K562 (cell line): ENCODE measurements around the gene IGLL1. TPM values are rescaled to one million over a fixed set of nuclear protein-coding genes. Genes with fewer than 3 reads are reported as not detected.
A peak's percentile ranks its signal among the peaks of the same experiment; 100 is the strongest.

ENCODE experiments used
- ATF7 ChIP-seq: fragments of 450-650 bp; IDR thresholded peaks from 2 replicates; pipeline ENCODE4 v1.7.1; 2014; ENCODE audit warnings: mild to moderate bottlenecking, moderate library complexity
- CREM ChIP-seq: IDR thresholded peaks from 2 replicates; pipeline ENCODE4 v1.6.1; 2014; ENCODE audit warnings: antibody characterized with exemption, low read depth
- CTBP1 ChIP-seq: fragments of 450-650 bp; IDR thresholded peaks from 2 replicates; pipeline ENCODE4 v1.6.1; 2016; ENCODE audit warnings: borderline replicate concordance
- JUN ChIP-seq, 2 experiments: sonication (generic) in 1 of 2; formaldehyde crosslinking in 1 of 2; IDR thresholded peaks; 2 replicates each; pipeline versions ENCODE4 v1.6.1 to v1.8.0; 2012 to 2022; ENCODE audit warnings: borderline replicate concordance in 2 of 2, mild to moderate bottlenecking in 2 of 2, improper control_type of control experiment in 1 of 2, low read depth in 1 of 2, low read length in 1 of 2, missing genetic modification reagents in 1 of 2
- PHB2 ChIP-seq: fragments of 450-650 bp; IDR thresholded peaks from 2 replicates; pipeline ENCODE4 v1.6.1; 2017; ENCODE audit warnings: low read depth
- POLR2AphosphoS2 ChIP-seq: IDR thresholded peaks from 2 replicates; pipeline ENCODE4 v1.6.1; 2012; ENCODE audit warnings: low read length, improper control_type of control experiment
- polyA plus RNA-seq, 8 experiments: library from polyadenylated mRNA; depleted of rRNA in 4 of 8; stranded (reverse) in 5 of 8; unstranded in 3 of 8; fragments of >200 nt; fragmentation: Nextera tagmentation in 2 of 8; fragmentation: Illumina TruSeq in 1 of 8; extraction: Ambion mirVana in 2 of 8; extraction: Trizol in 1 of 8; gene quantifications; 2 replicates each; pipeline versions ENCODE4 v1.2.1 to v1.2.3, GENCODE V29; 2011 to 2014; ENCODE audit warnings: inconsistent platforms in 1 of 8, missing spikeins in 1 of 8
- total RNA-seq, 7 experiments: library from RNA; depleted of rRNA in 6 of 7; stranded (reverse); fragments of >200 nt in 6 of 7; fragmentation: Illumina TruSeq in 2 of 7; extraction: Trizol in 2 of 7; gene quantifications; 2 replicates each; pipeline versions ENCODE4 v1.2.1 to v1.2.3, GENCODE V29; 2011 to 2021; ENCODE audit warnings: low replicate concordance in 1 of 7
- TF ChIP-seq, protein P1 (sequence below): sonication (generic); formaldehyde crosslinking; IDR thresholded peaks from 2 replicates; pipeline ENCODE4 v1.8.1; 2023; ENCODE audit warnings: missing genetic modification reagents, mild to moderate bottlenecking, borderline replicate concordance

IGLL1 gene
- total and polyA plus RNA-seq, 9 of the 15 experiments (the other 6 are each of a cell fraction or from before 2014, with no cell fraction given) = 0.10 to 0.32 (median 0.20) TPM; not detected in 6

DNA sequence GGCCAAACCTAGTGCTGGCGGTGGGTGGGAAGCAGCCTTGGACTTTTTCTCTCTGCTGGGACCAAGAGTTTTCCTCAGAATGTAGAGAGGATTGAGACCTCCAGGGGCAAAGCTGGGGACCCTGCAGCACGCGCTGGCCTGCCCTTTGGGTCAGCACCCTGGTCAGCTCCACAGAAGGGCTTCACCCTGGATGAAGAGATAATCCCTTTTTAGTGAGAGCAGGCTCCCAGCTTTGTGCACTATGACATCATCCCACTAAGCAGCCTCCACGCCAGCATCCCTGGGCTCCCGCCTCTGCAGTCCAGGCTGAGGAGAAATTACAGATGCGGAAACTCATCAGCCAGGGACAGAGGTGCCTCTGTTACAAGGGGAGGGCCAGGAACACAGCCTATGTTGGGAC, 28.5 kb upstream of the IGLL1 start (continued):
- peak; percentile 59; the same call in 1 of the 2 replicates for TF ChIP-seq JUN (IDR thresholded peaks at IDR 0.05; ENCODE audit: borderline replicate concordance, low read depth, low read length)
- no peak for TF ChIP-seq JUN (CRISPR knock-in tag; IDR thresholded peaks at IDR 0.05; ENCODE audit: borderline replicate concordance)
- peak; percentile 53; the same call in 1 of the 2 replicates for TF ChIP-seq CTBP1
- no peak for TF ChIP-seq POLR2AphosphoS2
- TF ChIP-seq PHB2 = no peak
- TF ChIP-seq ATF7 = peak; percentile 91
- TF ChIP-seq, protein P1, sequence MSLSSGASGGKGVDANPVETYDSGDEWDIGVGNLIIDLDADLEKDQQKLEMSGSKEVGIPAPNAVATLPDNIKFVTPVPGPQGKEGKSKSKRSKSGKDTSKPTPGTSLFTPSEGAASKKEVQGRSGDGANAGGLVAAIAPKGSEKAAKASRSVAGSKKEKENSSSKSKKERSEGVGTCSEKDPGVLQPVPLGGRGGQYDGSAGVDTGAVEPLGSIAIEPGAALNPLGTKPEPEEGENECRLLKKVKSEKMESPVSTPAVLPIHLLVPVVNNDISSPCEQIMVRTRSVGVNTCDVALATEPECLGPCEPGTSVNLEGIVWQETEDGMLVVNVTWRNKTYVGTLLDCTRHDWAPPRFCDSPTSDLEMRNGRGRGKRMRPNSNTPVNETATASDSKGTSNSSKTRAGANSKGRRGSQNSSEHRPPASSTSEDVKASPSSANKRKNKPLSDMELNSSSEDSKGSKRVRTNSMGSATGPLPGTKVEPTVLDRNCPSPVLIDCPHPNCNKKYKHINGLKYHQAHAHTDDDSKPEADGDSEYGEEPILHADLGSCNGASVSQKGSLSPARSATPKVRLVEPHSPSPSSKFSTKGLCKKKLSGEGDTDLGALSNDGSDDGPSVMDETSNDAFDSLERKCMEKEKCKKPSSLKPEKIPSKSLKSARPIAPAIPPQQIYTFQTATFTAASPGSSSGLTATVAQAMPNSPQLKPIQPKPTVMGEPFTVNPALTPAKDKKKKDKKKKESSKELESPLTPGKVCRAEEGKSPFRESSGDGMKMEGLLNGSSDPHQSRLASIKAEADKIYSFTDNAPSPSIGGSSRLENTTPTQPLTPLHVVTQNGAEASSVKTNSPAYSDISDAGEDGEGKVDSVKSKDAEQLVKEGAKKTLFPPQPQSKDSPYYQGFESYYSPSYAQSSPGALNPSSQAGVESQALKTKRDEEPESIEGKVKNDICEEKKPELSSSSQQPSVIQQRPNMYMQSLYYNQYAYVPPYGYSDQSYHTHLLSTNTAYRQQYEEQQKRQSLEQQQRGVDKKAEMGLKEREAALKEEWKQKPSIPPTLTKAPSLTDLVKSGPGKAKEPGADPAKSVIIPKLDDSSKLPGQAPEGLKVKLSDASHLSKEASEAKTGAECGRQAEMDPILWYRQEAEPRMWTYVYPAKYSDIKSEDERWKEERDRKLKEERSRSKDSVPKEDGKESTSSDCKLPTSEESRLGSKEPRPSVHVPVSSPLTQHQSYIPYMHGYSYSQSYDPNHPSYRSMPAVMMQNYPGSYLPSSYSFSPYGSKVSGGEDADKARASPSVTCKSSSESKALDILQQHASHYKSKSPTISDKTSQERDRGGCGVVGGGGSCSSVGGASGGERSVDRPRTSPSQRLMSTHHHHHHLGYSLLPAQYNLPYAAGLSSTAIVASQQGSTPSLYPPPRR (CRISPR knock-in tag) = no peak
- peak; percentile 55 for TF ChIP-seq CREM
